OCI-LY7 (cell line): ENCODE measurements around the gene FRMD8. TPM values are rescaled to one million over a fixed set of nuclear protein-coding genes. Genes with fewer than 3 reads are reported as not detected.

ENCODE experiments used
- BruUV-seq: library from RNA; stranded (reverse); fragments of 400-500 nt; replicated peaks from 2 replicates; lab custom pipeline; 2021; lab: Mats Ljungman, UMichigan
- CTCF ChIA-PET: fragments of 300-600 bp; sonication (Branson Sonifier 250); formaldehyde crosslinking; loops from one replicate; lab custom pipeline; 2022; ENCODE audit warnings: antibody characterized with exemption; ENCODE audit not compliant: unreplicated experiment; lab: Charles Lee
- POLR2A ChIA-PET: fragments of 300-600 bp; sonication (Branson Sonifier 250); formaldehyde crosslinking; loops from one replicate; lab custom pipeline; 2022; ENCODE audit warnings: antibody characterized with exemption; lab: Charles Lee
- DNase-seq: peaks from one replicate; pipeline ENCODE4 v3.0.0-alpha.2; 2015; ENCODE audit warnings: low spot score
- H2AFZ ChIP-seq: fragments of 200-600 bp; sonication (generic), shearing (Covaris generic); 2 replicates; pipeline ENCODE4 v1.6.1; 2014; ENCODE audit warnings: mild to moderate bottlenecking, antibody characterized with exemption, low read length, moderate library complexity
- H3K27ac ChIP-seq: fragments of 200-600 bp; sonication (generic); 2 replicates; pipeline ENCODE4 v1.5.1; 2014; ENCODE audit warnings: mixed run types, low read depth, mild to moderate bottlenecking, moderate library complexity, low read length, inconsistent platforms; ENCODE audit not compliant: poor library complexity, severe bottlenecking
- H3K36me3 ChIP-seq: fragments of 200-600 bp; sonication (generic); 2 replicates; pipeline ENCODE4 v1.6.1; 2014; ENCODE audit warnings: mild to moderate bottlenecking, antibody characterized with exemption, low read length, moderate library complexity, mixed read lengths; ENCODE audit not compliant: insufficient read depth
- H3K4me1 ChIP-seq: fragments of 200-600 bp; sonication (generic); 2 replicates; pipeline ENCODE4 v1.5.1; 2014; ENCODE audit warnings: mild to moderate bottlenecking, low read length; ENCODE audit not compliant: insufficient read depth, poor library complexity, severe bottlenecking
- H3K4me2 ChIP-seq: fragments of 200-600 bp; sonication (generic); 2 replicates; pipeline ENCODE4 v1.6.1; 2014; ENCODE audit warnings: mild to moderate bottlenecking, low read length
- H3K4me3 ChIP-seq: fragments of 200-600 bp; sonication (generic); 2 replicates; pipeline ENCODE4 v1.5.1; 2014; ENCODE audit warnings: mild to moderate bottlenecking, low read depth, low read length; ENCODE audit not compliant: poor library complexity, severe bottlenecking
- H3K79me2 ChIP-seq: fragments of 200-600 bp; sonication (generic); 2 replicates; pipeline ENCODE4 v1.6.1; 2016; ENCODE audit warnings: low read depth, mild to moderate bottlenecking, low read length, moderate library complexity, mixed read lengths; ENCODE audit not compliant: insufficient read depth
- H3K9me2 ChIP-seq: fragments of 200-600 bp; sonication (generic); 2 replicates; pipeline ENCODE4 v1.6.1; 2016; ENCODE audit warnings: mild to moderate bottlenecking, low read length, mixed read lengths; ENCODE audit not compliant: insufficient read depth
- H3K9me3 ChIP-seq: fragments of 200-600 bp; sonication (generic); 2 replicates; pipeline ENCODE4 v1.6.1; 2014; ENCODE audit warnings: mild to moderate bottlenecking, mixed run types, low read length, mixed read lengths
- H4K20me1 ChIP-seq: fragments of 200-600 bp; sonication (generic); 2 replicates; pipeline ENCODE4 v1.6.1; 2014; ENCODE audit warnings: mild to moderate bottlenecking, antibody characterized with exemption, low read length, moderate library complexity, mixed read lengths; ENCODE audit not compliant: insufficient read depth
- EZH2phosphoT487 ChIP-seq: fragments of 200-600 bp; sonication (generic); IDR thresholded peaks from 2 replicates; pipeline ENCODE4 v1.6.1; 2018; ENCODE audit warnings: low read depth, borderline replicate concordance, mild to moderate bottlenecking, mixed run types, antibody characterized with exemption, low read length, moderate library complexity, mixed read lengths
- intact Hi-C: fragments of 100-400 bp; cut with micrococcal nuclease; formaldehyde crosslinking; loops from one replicate; pipeline ENCODE4 v1.10.0; 2022; ENCODE audit not compliant: unreplicated experiment
- total RNA-seq, 2 experiments: library from RNA; depleted of rRNA in 1 of 2; stranded (reverse); fragments of >200 nt in 1 of 2; shearing (Covaris generic) in 1 of 2; gene quantifications; 2 replicates each; pipeline ENCODE4 v1.2.3, GENCODE V29; 2014 to 2022
- TF ChIP-seq, protein P1 (sequence below): fragments of 200-600 bp; sonication (generic); conservative IDR thresholded peaks from 2 replicates; pipeline ENCODE4 v1.5.1; 2014; ENCODE audit warnings: mild to moderate bottlenecking, antibody characterized with exemption, low read length, moderate library complexity, mixed read lengths

FRMD8 gene
- total RNA-seq, 2 experiments from 2014 or later = 37.6 to 55.8 TPM

- H3K4me3 ChIP-seq = peak within 1 kb of the TSS; percentile 68
- H3K9me2 ChIP-seq = no peaks in the 10 kb centered on the region
- intact Hi-C loops = loop anchor here (1.0 to 2.0 kb wide), 4 partner anchors 34 to 128 kb away; no protein-coding TSS in a partner anchor
- peak within 1 kb of the TSS; percentile 52 for H3K27ac ChIP-seq
- POLR2A ChIA-PET = interaction anchor here (0.6 to 1.3 kb wide), 7 partner anchors 8 to 110 kb away, joined by 3 to 6 read pairs (median 3); no protein-coding TSS in a partner anchor
- TSS peak; percentile 82 for BruUV-seq
- H2AFZ ChIP-seq = peak within 1 kb of the TSS; percentile 77
- peaks cover 51% of the 10 kb centered on the region for H3K4me1 ChIP-seq
- H3K9me3 ChIP-seq = no peaks in the 10 kb centered on the region
- no peaks in the 10 kb centered on the region for H3K36me3 ChIP-seq
- peaks cover 6% of the 10 kb centered on the region; the same call in 1 of the 2 replicates for H3K79me2 ChIP-seq
- CTCF ChIA-PET = no interaction called here
- no peak for TF ChIP-seq EZH2phosphoT487
- TF ChIP-seq, protein P1, sequence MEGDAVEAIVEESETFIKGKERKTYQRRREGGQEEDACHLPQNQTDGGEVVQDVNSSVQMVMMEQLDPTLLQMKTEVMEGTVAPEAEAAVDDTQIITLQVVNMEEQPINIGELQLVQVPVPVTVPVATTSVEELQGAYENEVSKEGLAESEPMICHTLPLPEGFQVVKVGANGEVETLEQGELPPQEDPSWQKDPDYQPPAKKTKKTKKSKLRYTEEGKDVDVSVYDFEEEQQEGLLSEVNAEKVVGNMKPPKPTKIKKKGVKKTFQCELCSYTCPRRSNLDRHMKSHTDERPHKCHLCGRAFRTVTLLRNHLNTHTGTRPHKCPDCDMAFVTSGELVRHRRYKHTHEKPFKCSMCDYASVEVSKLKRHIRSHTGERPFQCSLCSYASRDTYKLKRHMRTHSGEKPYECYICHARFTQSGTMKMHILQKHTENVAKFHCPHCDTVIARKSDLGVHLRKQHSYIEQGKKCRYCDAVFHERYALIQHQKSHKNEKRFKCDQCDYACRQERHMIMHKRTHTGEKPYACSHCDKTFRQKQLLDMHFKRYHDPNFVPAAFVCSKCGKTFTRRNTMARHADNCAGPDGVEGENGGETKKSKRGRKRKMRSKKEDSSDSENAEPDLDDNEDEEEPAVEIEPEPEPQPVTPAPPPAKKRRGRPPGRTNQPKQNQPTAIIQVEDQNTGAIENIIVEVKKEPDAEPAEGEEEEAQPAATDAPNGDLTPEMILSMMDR = peak; percentile 84
- peak within 1 kb of the TSS; percentile 90 for H3K4me2 ChIP-seq
- no peaks in the 10 kb centered on the region for H4K20me1 ChIP-seq
- peak; percentile 86 for DNase-seq
These were observed 4.2 kb upstream of the FRMD8 start, which contains the start of gene SLC25A45 for GRCh38 chr11:65382033-65382803. Gene SLC25A45 (minus strand): TSS chr11:65382646. CDS start chr11:65381951, 695 bp downstream.

GRCh38 chr11:65382804-65383368 lies 3.6 kb upstream of the FRMD8 start:
- intact Hi-C loops = loop anchor here (1.0 to 2.0 kb wide), 4 partner anchors 33 to 127 kb away; no protein-coding TSS in a partner anchor
- Histone ChIP-seq H3K27ac (peak overlapping the region; percentile 52), H3K4me1 (peaks cover 56% of the 10 kb centered on the region), H4K20me1 (no peaks in the 10 kb centered on the region), H2AFZ (peak overlapping the region; percentile 77; the same call in 1 of the 2 replicates), H3K36me3 (no peaks in the 10 kb centered on the region), H3K9me2 (no peaks in the 10 kb centered on the region), H3K9me3 (no peaks in the 10 kb centered on the region), H3K4me3 (peak overlapping the region; percentile 68), H3K79me2 (peaks cover 7% of the 10 kb centered on the region; the same call in 1 of the 2 replicates), H3K4me2 (peak overlapping the region; percentile 90)
- DNase-seq = no peak
- BruUV-seq = no TSS peak
- ChIA-PET CTCF (no interaction called here), POLR2A (interaction anchor here (0.6 kb wide), 2 partner anchors 35 to 78 kb away, joined by 3 read pairs; no protein-coding TSS in a partner anchor)
- TF ChIP-seq, protein P1 = no peak
- no peak for TF ChIP-seq EZH2phosphoT487
